Immature natural killer cell (primary cell): ENCODE data around the gene HMGN4. TPM values are rescaled to one million over a fixed set of nuclear protein-coding genes. Genes with fewer than 3 reads are reported as not detected.
"Not testable (repeated sequence)": the region's sequence is repeated elsewhere in the genome, so short reads cannot be mapped to it uniquely, and the experiment has no call there.

Source experiments
- DNase-seq, 3 donors: peaks; one replicate each; pipeline ENCODE4 v3.0.0; 2022; ENCODE audit warnings: mixed read lengths in 1 of 3
- H3K27ac Mint-ChIP-seq, 6 donors: one replicate each; pipeline ENCODE4 v1.8.0; 2020; ENCODE audit warnings: mixed read lengths in 6 of 6, mild to moderate bottlenecking in 5 of 6, inconsistent platforms in 4 of 6, moderate library complexity in 3 of 6
- H3K27me3 Mint-ChIP-seq, 3 donors: one replicate each; pipeline ENCODE4 v1.8.0; 2020 to 2021; ENCODE audit warnings: low read depth in 3 of 3, mild to moderate bottlenecking in 3 of 3, mixed read lengths in 3 of 3, moderate library complexity in 3 of 3, inconsistent platforms in 1 of 3
- H3K36me3 Mint-ChIP-seq, 3 donors: one replicate each; pipeline ENCODE4 v1.8.0; 2020; ENCODE audit warnings: mixed read lengths in 3 of 3, inconsistent platforms in 2 of 3, mild to moderate bottlenecking in 2 of 3
- H3K4me1 Mint-ChIP-seq, 2 donors: one replicate each; pipeline ENCODE4 v1.8.0; 2020; ENCODE audit warnings: inconsistent platforms in 2 of 2, mild to moderate bottlenecking in 2 of 2, mixed read lengths in 2 of 2, moderate library complexity in 1 of 2
- H3K4me3 Mint-ChIP-seq, 5 donors: one replicate each; pipeline ENCODE4 v1.8.0; 2020; ENCODE audit warnings: mild to moderate bottlenecking in 5 of 5, mixed read lengths in 5 of 5, inconsistent platforms in 3 of 5, moderate library complexity in 3 of 5
- H3K9me3 Mint-ChIP-seq, 6 donors: one replicate each; pipeline ENCODE4 v1.8.0; 2020; ENCODE audit warnings: mild to moderate bottlenecking in 6 of 6, mixed read lengths in 6 of 6, inconsistent platforms in 4 of 6, moderate library complexity in 3 of 6
- polyA plus RNA-seq, 3 donors: library from polyadenylated mRNA; unstranded; fragments of 300-500 nt; fragmentation: Illumina TruSeq; gene quantifications; one replicate each; pipeline ENCODE4 v1.2.3, GENCODE V29; 2021

HMGN4 gene
- polyA plus RNA-seq: 100 to 1,000 TPM; 140 to 232 (median 209) TPM

DNA sequence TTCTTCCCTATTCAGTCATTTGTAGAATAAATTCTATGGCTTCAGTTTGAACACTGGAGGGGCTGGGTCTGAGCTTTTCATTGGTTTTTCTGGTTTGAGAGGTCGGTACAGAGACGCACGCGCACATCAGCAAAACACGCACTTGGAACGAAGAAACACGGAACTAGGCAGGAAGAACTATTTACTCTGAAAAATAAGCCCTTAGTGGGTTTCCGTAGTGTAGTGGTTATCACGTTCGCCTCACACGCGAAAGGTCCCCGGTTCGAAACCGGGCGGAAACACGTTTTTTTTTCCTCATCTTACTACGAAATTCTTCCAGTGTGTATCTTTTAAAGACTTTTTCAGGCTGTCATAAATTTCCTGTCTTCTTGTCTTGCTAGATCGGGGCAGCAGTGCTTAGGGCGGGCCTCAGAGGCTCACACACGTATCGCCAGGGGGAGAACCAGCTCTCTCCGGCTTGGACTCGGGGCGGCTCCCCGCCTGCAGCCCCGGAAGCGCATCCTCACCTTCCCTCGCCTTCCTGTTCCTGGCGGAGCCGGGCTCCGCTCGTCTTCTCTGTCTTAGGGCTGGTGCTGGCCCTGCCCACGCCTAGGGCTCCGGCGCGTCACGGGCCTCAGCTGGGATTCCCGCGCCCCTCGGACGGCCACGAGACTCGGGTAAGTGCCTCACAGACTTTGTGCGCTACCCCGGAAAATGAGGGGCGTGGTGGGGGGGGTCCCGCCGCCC, at the start of gene HMGN4:
Gene HMGN4 (plus strand): TSS at position 521 of the 726 bp plus-strand sequence. CDS start 6,841 bp downstream, outside the sequence.
- Mint-ChIP-seq H3K4me3 (peak within 1 kb of the TSS; percentile 90 to 99 (median 93)), H3K9me3 (peaks cover 0 to 7% (median 0%) of the 10 kb centered on the region in 6 donors), H3K36me3 (peaks cover 4 to 15% (median 6%) of the 10 kb centered on the region in 3 donors), H3K4me1 (peaks cover 62 to 75% of the 10 kb centered on the region in 2 donors), H3K27me3 (peaks cover 18 to 31% (median 29%) of the 10 kb centered on the region in 3 donors), H3K27ac (peak within 1 kb of the TSS; percentile 94 to 99 (median 95))
- DNase-seq: peak; percentile 92 to 95 (median 93)

DNA sequence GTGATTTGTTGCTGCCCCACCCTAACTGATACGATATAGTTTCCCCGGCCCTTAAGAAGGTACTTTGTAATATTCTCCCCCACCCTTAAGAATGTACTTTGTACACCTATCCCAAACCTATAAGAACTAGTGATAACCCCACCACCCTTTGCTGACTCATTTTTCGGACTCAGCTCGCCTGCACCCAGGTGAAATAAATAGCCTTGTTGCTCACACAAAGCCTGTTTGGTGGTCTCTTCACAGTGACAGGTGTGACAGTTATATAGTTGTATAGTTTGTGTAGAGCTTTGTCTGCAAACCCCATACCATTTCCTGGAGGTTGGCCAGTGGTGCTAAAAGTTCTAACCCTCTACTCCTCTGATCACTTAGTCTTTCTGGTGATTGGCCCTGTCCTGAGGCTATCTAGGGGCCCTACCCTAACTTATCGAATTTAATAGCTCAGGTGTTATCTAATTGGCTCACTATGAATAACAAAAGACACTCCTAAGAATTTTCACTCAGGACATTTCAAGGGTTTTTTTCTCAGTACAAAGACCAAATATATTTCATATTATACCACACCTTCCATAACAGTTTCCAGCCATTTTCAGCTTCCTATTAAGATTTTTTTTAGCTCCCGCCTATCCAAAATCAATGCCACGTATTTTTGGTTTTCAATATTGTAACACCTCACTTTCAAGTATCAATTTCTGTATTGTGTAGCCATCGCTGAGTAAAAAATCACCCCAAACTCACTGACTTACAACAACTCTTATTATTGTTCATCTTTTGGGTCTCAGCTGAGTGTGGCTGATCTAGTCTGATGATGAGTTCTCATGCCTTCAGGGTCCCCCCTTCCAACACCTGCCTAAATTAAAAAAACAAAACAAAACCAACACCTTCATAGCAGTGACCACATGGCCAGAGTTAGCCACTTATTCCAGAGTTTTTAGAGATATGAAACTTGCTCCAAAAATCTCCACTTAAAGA, 47.9 kb upstream of the HMGN4 start:
- Mint-ChIP-seq H3K4me3 (no peak overlapping the region), H3K27me3 (peaks cover 3 to 6% (median 3%) of the 10 kb centered on the region in 3 donors), H3K36me3 (peaks cover 0 to 6% (median 4%) of the 10 kb centered on the region in 3 donors), H3K4me1 (no peaks in the 10 kb centered on the region), H3K9me3 (peaks cover 0 to 3% (median 0%) of the 10 kb centered on the region in 6 donors), H3K27ac (peak overlapping the region in 1 of 6 donors; percentile 40)
- DNase-seq: no peak

DNA sequence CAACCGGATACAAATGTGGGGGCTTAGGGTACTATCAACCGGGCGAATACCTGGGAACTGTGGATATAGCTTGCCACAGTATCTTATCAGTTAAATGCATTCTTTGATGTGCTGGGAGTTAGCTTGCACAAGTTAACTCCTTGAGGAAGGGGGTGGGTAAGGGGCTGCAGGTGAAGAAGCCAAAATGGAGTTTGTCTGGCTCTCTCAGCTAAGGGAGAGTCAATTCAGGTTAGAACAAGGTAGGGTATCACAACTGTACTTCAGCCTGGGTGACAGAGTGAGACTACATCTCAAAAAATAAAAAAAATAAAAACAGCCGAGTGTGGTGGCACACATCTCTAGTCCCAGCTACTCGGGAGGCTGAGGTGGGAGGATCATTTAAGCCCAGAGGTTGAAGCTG, 46.6 kb upstream of the HMGN4 start:
- Mint-ChIP-seq H3K9me3 (peaks cover 0 to 3% (median 0%) of the 10 kb centered on the region in 6 donors), H3K27ac (no peak overlapping the region), H3K4me1 (no peaks in the 10 kb centered on the region), H3K4me3 (no peak overlapping the region), H3K27me3 (peaks cover 3 to 6% (median 4%) of the 10 kb centered on the region in 3 donors), H3K36me3 (peaks cover 0 to 6% (median 0%) of the 10 kb centered on the region in 3 donors)
- no peak for DNase-seq

DNA sequence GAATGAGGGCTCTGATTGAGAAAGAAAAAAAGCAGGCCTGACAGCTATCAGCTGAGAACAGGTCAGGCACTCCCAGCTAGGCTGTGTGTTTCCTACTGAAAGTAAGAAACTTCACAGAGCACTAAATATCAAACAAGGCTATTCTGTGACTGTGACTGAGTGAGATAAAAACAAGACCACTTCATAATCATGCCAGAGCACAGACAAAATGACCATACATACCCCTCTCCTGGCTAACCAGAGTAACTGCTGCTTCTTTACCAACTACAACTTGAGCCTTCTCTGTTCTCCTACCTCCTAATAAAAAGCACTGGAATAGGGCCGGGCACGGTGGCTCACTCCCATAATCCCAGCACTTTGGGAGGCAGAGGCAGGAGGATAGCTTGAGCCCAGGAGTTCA, 44.9 kb upstream of the HMGN4 start:
- H3K36me3 Mint-ChIP-seq: no peaks in the 10 kb centered on the region
- DNase-seq: peak in 1 of 3 donors; percentile 23
- no peaks in the 10 kb centered on the region for H3K4me1 Mint-ChIP-seq
- H3K27ac Mint-ChIP-seq: no peak overlapping the region
- H3K27me3 Mint-ChIP-seq: peaks cover 3 to 7% (median 4%) of the 10 kb centered on the region in 3 donors
- no peaks in the 10 kb centered on the region for H3K9me3 Mint-ChIP-seq
- H3K4me3 Mint-ChIP-seq: no peak overlapping the region

DNA sequence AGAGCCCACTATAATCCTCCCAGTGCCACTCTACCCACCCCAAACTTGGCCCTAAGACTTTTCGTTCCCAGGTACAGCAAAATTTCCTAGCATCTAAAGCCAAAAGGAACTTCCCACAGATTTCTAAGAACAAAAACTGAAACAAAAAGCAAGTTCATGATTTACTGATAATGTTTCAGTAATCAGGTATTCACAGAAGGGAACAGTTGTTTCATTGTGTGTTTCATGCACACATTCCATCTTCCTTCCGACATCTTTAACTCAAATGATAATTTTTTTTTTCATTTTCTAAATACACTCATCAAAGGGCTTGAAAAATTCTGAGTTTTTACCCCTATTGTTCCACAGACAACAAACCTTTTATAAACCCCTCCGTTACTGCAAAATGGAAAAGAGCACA, 44.0 kb upstream of the HMGN4 start:
- H3K27me3 Mint-ChIP-seq: peaks cover 0 to 7% (median 1%) of the 10 kb centered on the region in 3 donors
- H3K4me1 Mint-ChIP-seq: no peaks in the 10 kb centered on the region
- DNase-seq: no peak
- no peak overlapping the region for H3K4me3 Mint-ChIP-seq
- H3K36me3 Mint-ChIP-seq: no peaks in the 10 kb centered on the region
- H3K9me3 Mint-ChIP-seq: no peaks in the 10 kb centered on the region
- no peak overlapping the region for H3K27ac Mint-ChIP-seq

DNA sequence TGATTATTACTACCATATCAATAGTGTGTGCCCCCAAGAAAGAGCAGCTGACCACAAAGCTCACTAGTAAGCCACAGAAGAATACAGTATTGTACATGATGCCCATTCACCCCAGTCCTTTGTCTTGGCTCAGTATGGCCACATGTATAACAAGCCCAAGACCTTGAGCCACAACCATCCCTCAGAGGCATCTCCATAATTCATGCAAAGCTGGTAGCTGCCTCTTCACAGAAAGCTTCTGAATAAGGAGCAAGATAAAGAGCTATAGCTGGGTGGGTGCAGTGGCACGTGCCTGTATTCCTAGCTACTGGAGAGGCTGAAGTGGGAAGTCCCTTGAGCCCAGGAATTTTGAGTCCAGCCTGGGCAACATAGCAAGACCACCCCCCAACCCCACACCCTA, 42.9 kb upstream of the HMGN4 start:
- no peak overlapping the region for H3K27ac Mint-ChIP-seq

DNA sequence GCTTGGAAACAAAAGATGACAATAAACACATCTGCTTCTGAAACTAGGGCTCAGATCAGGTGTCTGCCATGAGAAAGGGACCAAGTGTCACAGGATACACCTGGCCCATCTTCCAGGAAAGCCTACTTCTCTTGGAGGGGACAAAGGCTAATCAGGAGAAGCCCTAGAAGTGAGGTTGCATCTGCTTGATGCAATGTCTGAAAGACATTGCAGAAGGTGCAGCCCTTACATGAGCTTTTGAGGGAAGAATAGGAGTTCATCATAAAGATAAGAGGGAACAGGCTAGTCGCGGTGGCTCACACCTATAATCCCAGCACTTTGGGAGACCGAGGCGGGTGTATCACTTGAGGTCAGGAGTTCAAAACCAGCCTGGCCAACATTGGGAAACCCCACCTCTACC, 40.6 kb upstream of the HMGN4 start:
- Mint-ChIP-seq H3K4me3 (no peak overlapping the region), H3K36me3 (peaks cover 0 to 4% (median 0%) of the 10 kb centered on the region in 3 donors), H3K9me3 (no peaks in the 10 kb centered on the region), H3K27me3 (peaks cover 4 to 17% (median 13%) of the 10 kb centered on the region in 3 donors), H3K4me1 (peaks cover 11 to 16% of the 10 kb centered on the region in 2 donors), H3K27ac (no peak overlapping the region)
- no peak for DNase-seq

More for the DNA sequence above, 42.9 kb upstream of the HMGN4 start:
- peaks cover 0 to under 1% (median 0%) of the 10 kb centered on the region in 3 donors for H3K36me3 Mint-ChIP-seq
- H3K4me1 Mint-ChIP-seq: no peaks in the 10 kb centered on the region
- H3K9me3 Mint-ChIP-seq: no peaks in the 10 kb centered on the region
- H3K4me3 Mint-ChIP-seq: no peak overlapping the region
- no peak for DNase-seq
- peaks cover under 1 to 7% (median 1%) of the 10 kb centered on the region in 3 donors for H3K27me3 Mint-ChIP-seq

DNA sequence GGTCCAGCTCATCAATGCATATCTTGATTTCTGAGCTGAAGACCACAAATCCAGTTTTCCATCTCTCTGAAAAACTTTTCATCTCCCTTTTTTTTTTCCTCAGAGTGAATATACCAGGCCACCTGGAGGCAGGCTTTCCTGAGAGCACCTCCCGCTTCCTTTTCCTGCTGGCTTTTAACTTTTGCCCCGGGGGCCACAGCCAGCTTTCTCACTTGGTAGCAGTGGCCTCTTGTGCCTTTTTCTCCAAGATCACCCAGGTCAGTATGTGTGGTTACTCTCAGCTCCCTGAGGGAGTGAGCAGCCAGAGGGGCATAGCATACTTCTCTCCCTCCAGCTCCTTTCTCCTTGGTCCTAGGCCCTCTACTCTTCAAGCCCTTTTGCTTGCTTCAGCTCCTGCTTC, 38.1 kb upstream of the HMGN4 start, which contains the start of gene BTN1A1:
Gene BTN1A1 (plus strand): TSS at position 202 of the 400 bp plus-strand sequence. CDS start 984 bp downstream, outside the sequence.
- H3K27ac Mint-ChIP-seq: no peak within 1 kb of the TSS
- H3K27me3 Mint-ChIP-seq: peaks cover 2 to 20% (median 19%) of the 10 kb centered on the region in 3 donors
- peaks cover 0 to 7% (median 4%) of the 10 kb centered on the region in 3 donors for H3K36me3 Mint-ChIP-seq
- DNase-seq: no peak
- H3K4me1 Mint-ChIP-seq: peaks cover 11 to 16% of the 10 kb centered on the region in 2 donors
- H3K9me3 Mint-ChIP-seq: no peaks in the 10 kb centered on the region
- H3K4me3 Mint-ChIP-seq: peak within 1 kb of the TSS; percentile 71 to 86 (median 78)

DNA sequence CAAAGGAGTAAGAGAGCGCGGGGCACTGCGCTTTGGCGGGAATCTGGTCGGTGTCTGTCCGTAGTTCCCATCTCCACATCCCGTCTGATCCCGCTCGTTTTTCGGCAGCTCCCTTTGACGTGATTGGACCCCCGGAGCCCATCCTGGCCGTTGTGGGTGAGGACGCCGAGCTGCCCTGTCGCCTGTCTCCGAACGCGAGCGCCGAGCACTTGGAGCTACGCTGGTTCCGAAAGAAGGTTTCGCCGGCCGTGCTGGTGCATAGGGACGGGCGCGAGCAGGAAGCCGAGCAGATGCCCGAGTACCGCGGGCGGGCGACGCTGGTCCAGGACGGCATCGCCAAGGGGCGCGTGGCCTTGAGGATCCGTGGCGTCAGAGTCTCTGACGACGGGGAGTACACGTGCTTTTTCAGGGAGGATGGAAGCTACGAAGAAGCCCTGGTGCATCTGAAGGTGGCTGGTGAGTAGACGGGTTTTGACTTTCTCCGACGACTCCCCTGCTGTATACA, 36.6 kb upstream of the HMGN4 start:
- Mint-ChIP-seq H3K36me3 (peaks cover 0 to 7% (median 4%) of the 10 kb centered on the region in 3 donors), H3K4me1 (peaks cover 11 to 16% of the 10 kb centered on the region in 2 donors), H3K27ac (peak overlapping the region in 1 of 6 donors; percentile 31), H3K4me3 (peak overlapping the region; percentile 71 to 86 (median 78)), H3K9me3 (no peaks in the 10 kb centered on the region), H3K27me3 (peaks cover 2 to 20% (median 16%) of the 10 kb centered on the region in 3 donors)
- peak; percentile 35 to 46 (median 42) for DNase-seq

DNA sequence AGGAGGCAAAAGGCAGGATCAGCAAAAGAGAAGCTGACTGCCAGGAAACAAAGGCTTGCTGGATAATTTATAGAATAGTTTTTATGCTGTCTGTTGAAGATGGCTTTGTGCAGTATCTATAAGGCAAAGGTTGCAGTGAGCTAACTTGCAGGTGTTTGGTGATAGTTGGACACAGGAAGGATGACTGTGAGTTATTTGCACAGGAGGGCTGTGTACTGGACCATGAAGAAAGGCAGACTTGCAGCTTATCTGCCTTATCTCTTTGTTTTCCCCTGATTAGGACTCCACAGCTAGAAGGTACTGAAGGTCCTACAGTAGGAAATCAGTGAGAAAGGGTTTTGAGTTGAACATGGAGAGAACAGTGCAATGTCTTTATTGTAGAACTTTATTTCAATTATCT, 36.0 kb upstream of the HMGN4 start:
- Mint-ChIP-seq H3K36me3 (peaks cover 0 to 7% (median 4%) of the 10 kb centered on the region in 3 donors), H3K4me1 (peaks cover 11 to 16% of the 10 kb centered on the region in 2 donors), H3K27ac (peak overlapping the region in 1 of 6 donors; percentile 31), H3K9me3 (no peaks in the 10 kb centered on the region), H3K27me3 (peaks cover 2 to 20% (median 17%) of the 10 kb centered on the region in 3 donors), H3K4me3 (peak overlapping the region; percentile 71 to 86 (median 78))
- no peak for DNase-seq

DNA sequence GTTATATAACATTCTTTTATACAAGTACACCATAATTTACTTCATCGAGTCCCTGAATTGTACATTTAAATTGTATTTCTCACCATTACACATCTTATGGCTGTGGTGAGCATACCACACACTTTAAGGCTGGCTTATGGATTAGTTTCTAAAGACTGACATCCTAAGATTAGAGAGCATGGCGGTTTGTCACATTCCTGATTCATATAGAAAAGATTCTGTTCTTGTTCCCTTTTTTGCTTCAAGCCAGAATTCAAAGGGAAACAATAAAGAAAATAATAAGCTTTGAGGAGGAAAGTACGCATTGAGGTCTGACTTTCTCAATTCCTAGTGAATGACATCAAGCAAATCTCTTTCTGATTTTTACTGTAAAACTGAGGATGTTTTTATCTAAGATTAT, 35.5 kb upstream of the HMGN4 start:
- Mint-ChIP-seq H3K4me3 (peak overlapping the region in 1 of 5 donors; percentile 25), H3K27me3 (peaks cover 2 to 20% (median 17%) of the 10 kb centered on the region in 3 donors), H3K27ac (no peak overlapping the region), H3K9me3 (no peaks in the 10 kb centered on the region), H3K36me3 (peaks cover 0 to 7% (median 4%) of the 10 kb centered on the region in 3 donors), H3K4me1 (peaks cover 11 to 16% of the 10 kb centered on the region in 2 donors)
- no peak for DNase-seq

DNA sequence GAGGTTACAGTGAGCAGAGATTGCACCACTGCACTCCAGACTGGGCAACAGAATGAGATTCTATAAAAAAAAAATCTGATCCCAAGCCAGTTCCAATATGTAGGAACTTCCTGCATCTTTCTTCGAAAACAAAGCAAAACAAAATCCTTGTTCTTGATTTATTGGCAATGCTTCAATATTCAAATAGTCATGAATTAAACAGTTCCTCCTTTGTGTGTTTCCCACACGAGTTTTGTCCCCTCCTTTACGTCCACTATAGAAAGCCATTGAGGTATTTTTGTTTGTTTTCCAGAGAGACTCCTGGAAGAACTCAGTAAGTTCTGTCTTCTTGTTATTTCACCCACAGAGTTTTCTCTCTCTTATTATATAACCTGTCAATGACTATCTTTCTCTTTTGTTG, 30.5 kb upstream of the HMGN4 start:
- Mint-ChIP-seq H3K4me3 (no peak overlapping the region), H3K36me3 (peaks cover 0 to 4% (median 3%) of the 10 kb centered on the region in 3 donors), H3K4me1 (no peaks in the 10 kb centered on the region), H3K27ac (peak overlapping the region in 1 of 6 donors; percentile 15), H3K9me3 (no peaks in the 10 kb centered on the region), H3K27me3 (peaks cover 0 to 7% (median 6%) of the 10 kb centered on the region in 3 donors)
- DNase-seq: no peak

DNA sequence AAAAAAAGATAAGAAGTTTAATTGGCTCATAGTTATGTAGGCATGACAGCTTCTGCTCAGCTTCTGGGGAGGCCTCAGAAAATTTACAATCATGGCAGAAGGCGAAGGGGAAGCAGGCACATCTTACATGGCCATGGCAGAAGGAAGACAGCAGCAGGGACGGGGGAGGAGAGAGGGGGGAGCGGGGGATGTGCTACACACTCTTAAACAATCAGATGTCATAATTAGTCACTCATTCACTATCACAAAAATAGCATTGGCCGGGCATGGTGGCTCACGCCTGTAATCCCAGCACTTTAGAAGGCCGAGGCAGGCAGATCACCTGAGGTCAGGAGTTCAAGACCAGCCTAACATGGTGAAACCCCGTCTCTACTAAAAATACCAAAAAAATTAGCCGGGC, 27.1 kb upstream of the HMGN4 start:
- not testable (repeated sequence) for H3K4me1 Mint-ChIP-seq, H3K27ac Mint-ChIP-seq, H3K4me3 Mint-ChIP-seq

More for the DNA sequence above, 27.1 kb upstream of the HMGN4 start:
- H3K9me3 Mint-ChIP-seq, DNase-seq, H3K36me3 Mint-ChIP-seq, H3K27me3 Mint-ChIP-seq: not testable (repeated sequence)
